Tibial nerve (tissue), 4 donors: ENCODE data around the gene KRT3. TPM values are rescaled to one million over a fixed set of nuclear protein-coding genes. Genes with fewer than 3 reads are reported as not detected.

Experiments
- DNase-seq, 2 donors: peaks; one replicate each; pipeline ENCODE4 v3.0.0-alpha.2; 2019; ENCODE audit warnings: low spot score in 2 of 2
- H3K27ac ChIP-seq, 4 donors: fragments of 200-600 bp; sonication (generic) in 3 of 4; one replicate each; pipeline ENCODE4 v1.5.1; 2017 to 2019; ENCODE audit warnings: mild to moderate bottlenecking in 1 of 4
- H3K27me3 ChIP-seq, 2 donors: fragments of 200-600 bp; sonication (generic) in 1 of 2; one replicate each; pipeline versions ENCODE4 v1.5.1 to v1.6.0; 2017 to 2019
- H3K36me3 ChIP-seq, 3 donors: fragments of 200-600 bp; sonication (generic); one replicate each; pipeline ENCODE4 v1.5.1; 2018 to 2019
- H3K4me1 ChIP-seq, 4 donors: fragments of 200-600 bp; sonication (generic) in 3 of 4; one replicate each; pipeline ENCODE4 v1.5.1; 2017 to 2019
- H3K4me3 ChIP-seq, 4 donors: fragments of 200-600 bp; sonication (generic) in 3 of 4; one replicate each; pipeline ENCODE4 v1.5.1; 2017 to 2019; ENCODE audit warnings: mild to moderate bottlenecking in 1 of 4, moderate library complexity in 1 of 4
- H3K9me3 ChIP-seq, 4 donors: fragments of 200-600 bp; sonication (generic) in 3 of 4; one replicate each; pipeline ENCODE4 v1.5.1; 2017 to 2019
- EP300 ChIP-seq, 2 donors: sonication (generic); formaldehyde crosslinking; IDR thresholded peaks; one replicate each; pipeline ENCODE4 v1.6.1; 2017; ENCODE audit warnings: antibody characterized with exemption in 2 of 2, mild to moderate bottlenecking in 1 of 2
- POLR2A ChIP-seq, 2 donors: fragments of 450-650 bp; IDR thresholded peaks; one replicate each; pipeline ENCODE4 v1.6.1; 2017; ENCODE audit warnings: antibody characterized with exemption in 2 of 2, mild to moderate bottlenecking in 2 of 2, moderate library complexity in 2 of 2
- WGBS, 2 donors: methylation state at CpG; one replicate each; pipeline ENCODE4 v1.1.5; 2018; 5-methylcytosine and 5-hydroxymethylcytosine counted together
- total RNA-seq, 4 donors: library from RNA; depleted of rRNA; stranded (reverse); fragments of >200 nt; gene quantifications; one replicate each; pipeline ENCODE4 v1.1.0, GENCODE V29; 2016
- TF ChIP-seq, protein P1 (sequence below), 5 experiments: fragments of 200-600 bp in 3 of 5; fragments of 450-650 bp in 2 of 5; sonication (generic) in 3 of 5; IDR thresholded peaks; one replicate each; pipeline ENCODE4 v1.5.1; 2016 to 2019; ENCODE audit warnings: antibody characterized with exemption in 5 of 5, mild to moderate bottlenecking in 3 of 5, moderate library complexity in 2 of 5

KRT3 gene
- total RNA-seq, 4 donors from 2014 or later: not detected

- H3K27ac ChIP-seq: no peak overlapping the region
- no peak for DNase-seq
- WGBS, 2 donors: 92 to 98% methylated on average over 3 of the region's 3 CpGs
- TF ChIP-seq POLR2A (IDR thresholded peaks at IDR 0.05): no peak
- TF ChIP-seq, protein P1, sequence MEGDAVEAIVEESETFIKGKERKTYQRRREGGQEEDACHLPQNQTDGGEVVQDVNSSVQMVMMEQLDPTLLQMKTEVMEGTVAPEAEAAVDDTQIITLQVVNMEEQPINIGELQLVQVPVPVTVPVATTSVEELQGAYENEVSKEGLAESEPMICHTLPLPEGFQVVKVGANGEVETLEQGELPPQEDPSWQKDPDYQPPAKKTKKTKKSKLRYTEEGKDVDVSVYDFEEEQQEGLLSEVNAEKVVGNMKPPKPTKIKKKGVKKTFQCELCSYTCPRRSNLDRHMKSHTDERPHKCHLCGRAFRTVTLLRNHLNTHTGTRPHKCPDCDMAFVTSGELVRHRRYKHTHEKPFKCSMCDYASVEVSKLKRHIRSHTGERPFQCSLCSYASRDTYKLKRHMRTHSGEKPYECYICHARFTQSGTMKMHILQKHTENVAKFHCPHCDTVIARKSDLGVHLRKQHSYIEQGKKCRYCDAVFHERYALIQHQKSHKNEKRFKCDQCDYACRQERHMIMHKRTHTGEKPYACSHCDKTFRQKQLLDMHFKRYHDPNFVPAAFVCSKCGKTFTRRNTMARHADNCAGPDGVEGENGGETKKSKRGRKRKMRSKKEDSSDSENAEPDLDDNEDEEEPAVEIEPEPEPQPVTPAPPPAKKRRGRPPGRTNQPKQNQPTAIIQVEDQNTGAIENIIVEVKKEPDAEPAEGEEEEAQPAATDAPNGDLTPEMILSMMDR (IDR thresholded peaks at IDR 0.05): no peak
- TF ChIP-seq EP300 (IDR thresholded peaks at IDR 0.05): no peak
- H3K4me1 ChIP-seq: no peaks in the 10 kb centered on the region
- no peak overlapping the region for H3K4me3 ChIP-seq
- H3K9me3 ChIP-seq: no peaks in the 10 kb centered on the region
- no peaks in the 10 kb centered on the region for H3K27me3 ChIP-seq
- H3K36me3 ChIP-seq: no peaks in the 10 kb centered on the region
These were observed 10.4 kb upstream of the KRT3 start for GRCh38 chr12:52806169-52806811.

GRCh38 chr12:52805739-52806138 lies 9.8 kb upstream of the KRT3 start:
- H3K36me3 ChIP-seq: no peaks in the 10 kb centered on the region
- no peaks in the 10 kb centered on the region for H3K4me1 ChIP-seq
- no peak for DNase-seq
- 56 to 75% methylated on average over 3 of the region's 3 CpGs for WGBS, 2 donors
- H3K27me3 ChIP-seq: no peaks in the 10 kb centered on the region
- TF ChIP-seq EP300 (IDR thresholded peaks at IDR 0.05): no peak
- no peak for TF ChIP-seq POLR2A (IDR thresholded peaks at IDR 0.05)
- TF ChIP-seq, protein P1 (IDR thresholded peaks at IDR 0.05): no peak
- H3K27ac ChIP-seq: no peak overlapping the region
- no peaks in the 10 kb centered on the region for H3K9me3 ChIP-seq
- H3K4me3 ChIP-seq: no peak overlapping the region

GRCh38 chr12:52805000-52805399 lies 9.1 kb upstream of the KRT3 start:
- DNase-seq: no peak
- no peak overlapping the region for H3K4me3 ChIP-seq
- H3K27ac ChIP-seq: no peak overlapping the region
- 7 to 11% methylated on average over 1 of the region's 1 CpG for WGBS, 2 donors
- no peaks in the 10 kb centered on the region for H3K36me3 ChIP-seq
- H3K9me3 ChIP-seq: no peaks in the 10 kb centered on the region
- H3K4me1 ChIP-seq: no peaks in the 10 kb centered on the region
- no peaks in the 10 kb centered on the region for H3K27me3 ChIP-seq
- TF ChIP-seq EP300 (IDR thresholded peaks at IDR 0.05) (no peak), POLR2A (IDR thresholded peaks at IDR 0.05) (no peak)

- WGBS, 2 donors: 68 to 71% methylated on average over 6 of the region's 6 CpGs
- H3K4me1 ChIP-seq: no peaks in the 10 kb centered on the region
- TF ChIP-seq, protein P1 (IDR thresholded peaks at IDR 0.05): no peak
- H3K4me3 ChIP-seq: no peak overlapping the region
- H3K27ac ChIP-seq: no peak overlapping the region
- H3K27me3 ChIP-seq: no peaks in the 10 kb centered on the region
- no peaks in the 10 kb centered on the region for H3K9me3 ChIP-seq
- no peaks in the 10 kb centered on the region for H3K36me3 ChIP-seq
- DNase-seq: no peak
These were observed 6.5 kb upstream of the KRT3 start for GRCh38 chr12:52802442-52802841.

DNA sequence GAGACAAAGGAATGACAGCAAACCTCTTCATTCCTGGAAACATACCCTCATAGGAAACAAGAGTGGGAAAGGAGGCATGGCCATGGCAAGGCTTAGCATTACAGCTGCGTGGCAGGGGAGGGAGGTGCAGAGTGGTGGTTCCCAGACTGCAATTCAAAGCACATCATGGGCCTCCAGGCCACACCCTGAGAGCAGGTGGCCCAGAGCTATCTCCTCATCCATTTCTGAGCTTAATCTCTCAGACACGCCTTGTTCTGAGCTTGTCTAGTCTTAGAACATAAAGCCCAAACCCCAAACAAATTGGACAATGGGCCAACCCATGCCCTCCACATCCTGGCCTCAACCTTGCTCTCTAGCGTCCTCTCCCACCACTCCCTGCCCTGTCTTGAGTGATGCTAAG lies 5.9 kb upstream of the KRT3 start:
- no peak overlapping the region for H3K27ac ChIP-seq
- no peak overlapping the region for H3K4me3 ChIP-seq
- DNase-seq: no peak
- TF ChIP-seq, protein P1 (IDR thresholded peaks at IDR 0.05): no peak
- TF ChIP-seq EP300 (IDR thresholded peaks at IDR 0.05) (no peak), POLR2A (IDR thresholded peaks at IDR 0.05) (no peak)
- H3K4me1 ChIP-seq: no peaks in the 10 kb centered on the region
- no peaks in the 10 kb centered on the region for H3K9me3 ChIP-seq
- H3K36me3 ChIP-seq: no peaks in the 10 kb centered on the region
- no peaks in the 10 kb centered on the region for H3K27me3 ChIP-seq
- 67 to 70% methylated on average over 3 of the region's 3 CpGs for WGBS, 2 donors
